Thyroid gland (tissue), 4 donors: ENCODE results near the gene MYO1D.
A peak's percentile ranks its signal among the peaks of the same experiment; 100 is the strongest.

Experiments used
- CTCF ChIP-seq, 6 experiments: fragments of 200-600 bp in 3 of 6; fragments of 450-650 bp in 3 of 6; sonication (generic) in 3 of 6; IDR thresholded peaks; one replicate each; pipeline ENCODE4 v1.5.1; 2016 to 2019; ENCODE audit warnings: antibody characterized with exemption in 6 of 6, mild to moderate bottlenecking in 2 of 6, inconsistent platforms in 1 of 6, moderate library complexity in 1 of 6
- POLR2A ChIP-seq, 2 donors: fragments of 450-650 bp; IDR thresholded peaks; one replicate each; pipeline ENCODE4 v1.6.1; 2017; ENCODE audit warnings: antibody characterized with exemption in 2 of 2, mild to moderate bottlenecking in 2 of 2, moderate library complexity in 1 of 2

- TF ChIP-seq POLR2A (IDR thresholded peaks at IDR 0.05) (no peak), CTCF (IDR thresholded peaks at IDR 0.05) (peak; percentile 17 to 54 (median 32))
Measured at GRCh38 chr17:32461853-32462617, 414.9 kb downstream of the MYO1D start.
